Measurements from ENCODE around the gene NAPG.

DNA sequence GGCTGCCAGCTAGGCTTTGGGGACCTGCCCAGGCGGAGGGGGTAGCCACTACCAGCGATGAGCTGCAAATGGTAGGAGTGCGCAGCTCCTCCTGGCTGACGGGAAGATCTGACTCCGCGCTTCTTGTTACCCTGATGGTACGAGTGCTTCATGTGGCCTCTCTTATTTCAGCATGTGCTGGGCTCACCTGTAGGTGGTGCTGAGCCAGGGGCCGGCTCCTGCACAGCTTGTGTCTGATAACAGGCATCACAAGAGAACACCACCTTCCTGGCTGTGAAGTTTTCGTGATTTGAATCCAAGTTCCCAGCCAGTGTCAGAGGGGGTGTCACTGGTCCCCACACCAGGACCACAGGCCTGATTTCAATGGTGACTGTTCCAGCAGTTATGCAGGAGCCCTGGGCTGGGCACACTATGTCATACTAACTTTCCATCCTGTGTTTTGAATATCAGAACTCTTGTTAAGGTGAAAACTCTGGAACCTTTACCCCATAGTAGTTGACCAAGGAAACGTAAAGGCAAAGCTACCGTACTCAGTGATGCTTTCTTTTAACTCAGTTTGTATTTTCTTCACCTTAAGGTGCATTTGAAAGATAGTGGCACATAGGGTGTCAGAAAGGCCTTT, 43.4 kb upstream of the NAPG start:
- TF ChIP-seq, protein P1, sequence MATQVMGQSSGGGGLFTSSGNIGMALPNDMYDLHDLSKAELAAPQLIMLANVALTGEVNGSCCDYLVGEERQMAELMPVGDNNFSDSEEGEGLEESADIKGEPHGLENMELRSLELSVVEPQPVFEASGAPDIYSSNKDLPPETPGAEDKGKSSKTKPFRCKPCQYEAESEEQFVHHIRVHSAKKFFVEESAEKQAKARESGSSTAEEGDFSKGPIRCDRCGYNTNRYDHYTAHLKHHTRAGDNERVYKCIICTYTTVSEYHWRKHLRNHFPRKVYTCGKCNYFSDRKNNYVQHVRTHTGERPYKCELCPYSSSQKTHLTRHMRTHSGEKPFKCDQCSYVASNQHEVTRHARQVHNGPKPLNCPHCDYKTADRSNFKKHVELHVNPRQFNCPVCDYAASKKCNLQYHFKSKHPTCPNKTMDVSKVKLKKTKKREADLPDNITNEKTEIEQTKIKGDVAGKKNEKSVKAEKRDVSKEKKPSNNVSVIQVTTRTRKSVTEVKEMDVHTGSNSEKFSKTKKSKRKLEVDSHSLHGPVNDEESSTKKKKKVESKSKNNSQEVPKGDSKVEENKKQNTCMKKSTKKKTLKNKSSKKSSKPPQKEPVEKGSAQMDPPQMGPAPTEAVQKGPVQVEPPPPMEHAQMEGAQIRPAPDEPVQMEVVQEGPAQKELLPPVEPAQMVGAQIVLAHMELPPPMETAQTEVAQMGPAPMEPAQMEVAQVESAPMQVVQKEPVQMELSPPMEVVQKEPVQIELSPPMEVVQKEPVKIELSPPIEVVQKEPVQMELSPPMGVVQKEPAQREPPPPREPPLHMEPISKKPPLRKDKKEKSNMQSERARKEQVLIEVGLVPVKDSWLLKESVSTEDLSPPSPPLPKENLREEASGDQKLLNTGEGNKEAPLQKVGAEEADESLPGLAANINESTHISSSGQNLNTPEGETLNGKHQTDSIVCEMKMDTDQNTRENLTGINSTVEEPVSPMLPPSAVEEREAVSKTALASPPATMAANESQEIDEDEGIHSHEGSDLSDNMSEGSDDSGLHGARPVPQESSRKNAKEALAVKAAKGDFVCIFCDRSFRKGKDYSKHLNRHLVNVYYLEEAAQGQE (IDR thresholded peaks at IDR 0.05), result no peak
- no peak for TF ChIP-seq EP300 (IDR thresholded peaks at IDR 0.05)
- TF ChIP-seq, protein P2, sequence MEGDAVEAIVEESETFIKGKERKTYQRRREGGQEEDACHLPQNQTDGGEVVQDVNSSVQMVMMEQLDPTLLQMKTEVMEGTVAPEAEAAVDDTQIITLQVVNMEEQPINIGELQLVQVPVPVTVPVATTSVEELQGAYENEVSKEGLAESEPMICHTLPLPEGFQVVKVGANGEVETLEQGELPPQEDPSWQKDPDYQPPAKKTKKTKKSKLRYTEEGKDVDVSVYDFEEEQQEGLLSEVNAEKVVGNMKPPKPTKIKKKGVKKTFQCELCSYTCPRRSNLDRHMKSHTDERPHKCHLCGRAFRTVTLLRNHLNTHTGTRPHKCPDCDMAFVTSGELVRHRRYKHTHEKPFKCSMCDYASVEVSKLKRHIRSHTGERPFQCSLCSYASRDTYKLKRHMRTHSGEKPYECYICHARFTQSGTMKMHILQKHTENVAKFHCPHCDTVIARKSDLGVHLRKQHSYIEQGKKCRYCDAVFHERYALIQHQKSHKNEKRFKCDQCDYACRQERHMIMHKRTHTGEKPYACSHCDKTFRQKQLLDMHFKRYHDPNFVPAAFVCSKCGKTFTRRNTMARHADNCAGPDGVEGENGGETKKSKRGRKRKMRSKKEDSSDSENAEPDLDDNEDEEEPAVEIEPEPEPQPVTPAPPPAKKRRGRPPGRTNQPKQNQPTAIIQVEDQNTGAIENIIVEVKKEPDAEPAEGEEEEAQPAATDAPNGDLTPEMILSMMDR (IDR thresholded peaks at IDR 0.05), result no peak
- no peak for TF ChIP-seq HDAC2 (IDR thresholded peaks at IDR 0.05)
- TF ChIP-seq CBX2 (IDR thresholded peaks at IDR 0.05; ENCODE audit: borderline replicate concordance, low read depth), result no peak
- TF ChIP-seq CHD2 (IDR thresholded peaks at IDR 0.05; ENCODE audit: low read length, partially characterized antibody), result no peak
- no peak for TF ChIP-seq RNF2 (IDR thresholded peaks at IDR 0.05; ENCODE audit: borderline replicate concordance, low read depth)
- TF ChIP-seq ZFP36 (IDR thresholded peaks at IDR 0.05; ENCODE audit: borderline replicate concordance, partially characterized antibody), result no peak
- no peak for TF ChIP-seq BHLHE40 (IDR thresholded peaks at IDR 0.05; ENCODE audit: low read depth, low read length)
- no peak for TF ChIP-seq FOSL2 (IDR thresholded peaks at IDR 0.05)
- no peak for TF ChIP-seq FOSL2 (CRISPR knock-in tag; IDR thresholded peaks at IDR 0.05)
- no peak for TF ChIP-seq FOSB (CRISPR knock-in tag; IDR thresholded peaks at IDR 0.05)
- no peak for TF ChIP-seq ZSCAN20 (CRISPR knock-in tag; IDR thresholded peaks at IDR 0.05)

All from A549 (cell line).